Measurements from ENCODE around the gene MGST2.

- no peak for TF ChIP-seq CTCF (IDR thresholded peaks at IDR 0.05)
- no peak for TF ChIP-seq POLR2AphosphoS5 (IDR thresholded peaks at IDR 0.05)
- no peak for TF ChIP-seq EP300 (IDR thresholded peaks at IDR 0.05)
Measured at GRCh38 chr4:139684351-139684750, 18.7 kb downstream of the MGST2 start.

Data from stomach (tissue), 4 donors.